ENCODE measurements around the gene CUX1.

The CUX1 gene

DNA sequence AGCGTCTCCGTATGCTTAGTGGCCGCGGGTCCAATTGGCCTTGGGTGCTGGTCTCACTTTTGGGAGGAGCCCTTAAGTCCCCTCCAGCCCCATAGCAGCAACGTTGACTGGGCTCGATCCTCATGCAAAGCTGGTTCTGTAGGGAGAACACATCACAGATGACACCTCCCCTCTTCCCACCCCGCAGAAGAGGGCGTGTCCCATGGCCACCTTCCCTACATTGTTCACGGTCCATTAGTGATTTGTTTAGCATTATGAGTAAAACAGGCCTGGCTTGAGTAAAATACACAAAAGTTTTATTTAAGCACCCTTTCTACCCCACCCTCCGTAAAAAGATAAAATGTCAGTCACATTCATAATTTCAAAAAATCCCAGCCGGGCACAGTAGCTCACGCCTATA lies 380.2 kb downstream of the CUX1 start:
- DNase-seq = no peak

DNA sequence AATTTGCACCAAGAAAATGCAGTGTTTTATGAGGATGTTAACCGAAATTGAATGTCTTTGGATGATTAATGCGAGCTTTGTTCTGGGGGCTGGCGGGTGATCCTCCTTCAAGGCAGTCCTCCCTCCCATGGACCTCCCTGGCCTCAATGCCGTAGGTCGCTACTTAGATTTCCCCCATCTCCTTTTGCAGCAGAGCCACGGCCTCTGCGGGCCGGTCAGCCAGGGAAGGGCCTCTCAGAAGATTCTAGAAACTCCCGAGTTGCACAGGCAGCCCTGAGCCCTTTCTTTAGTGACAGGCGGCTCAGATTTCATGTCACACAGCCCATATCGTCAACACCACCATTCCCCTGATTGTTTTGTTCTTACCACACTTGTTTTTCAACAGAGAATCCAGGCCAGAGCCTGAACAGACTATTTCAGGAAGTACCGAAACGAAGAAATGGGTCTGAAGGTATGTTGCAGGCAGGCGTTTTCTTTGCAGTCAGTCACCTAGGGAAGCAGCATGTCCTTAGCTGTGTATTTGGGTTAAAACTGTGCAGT lies 381.1 kb downstream of the CUX1 start:
- no peak for DNase-seq

GRCh38 chr7:102201576-102201975 lies 384.1 kb downstream of the CUX1 start:
- no peak for DNase-seq

GRCh38 chr7:102202556-102202955 lies 385.1 kb downstream of the CUX1 start:
- DNase-seq = no peak

- no peak for DNase-seq
Measured at GRCh38 chr7:102203218-102203617, 385.8 kb downstream of the CUX1 start.

DNA sequence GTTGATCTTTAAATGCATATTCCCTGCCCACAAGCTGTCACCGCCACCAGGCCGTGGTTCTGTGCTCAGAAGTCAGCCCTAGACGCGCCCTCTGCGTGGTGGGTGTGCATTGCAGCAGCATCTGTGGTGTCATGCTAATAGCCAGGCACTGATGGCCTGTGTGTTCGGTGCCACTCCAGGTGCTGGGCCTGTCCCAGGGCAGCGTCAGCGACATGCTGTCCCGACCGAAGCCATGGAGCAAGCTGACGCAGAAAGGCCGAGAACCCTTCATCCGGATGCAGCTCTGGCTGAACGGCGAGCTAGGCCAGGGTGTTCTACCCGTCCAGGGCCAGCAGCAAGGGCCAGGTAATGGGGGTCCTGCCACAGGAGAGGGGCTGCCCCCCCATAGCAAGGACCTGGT lies 386.8 kb downstream of the CUX1 start:
- no peak for DNase-seq

GRCh38 chr7:102205915-102206314 lies 388.5 kb downstream of the CUX1 start:
- DNase-seq = no peak

DNA sequence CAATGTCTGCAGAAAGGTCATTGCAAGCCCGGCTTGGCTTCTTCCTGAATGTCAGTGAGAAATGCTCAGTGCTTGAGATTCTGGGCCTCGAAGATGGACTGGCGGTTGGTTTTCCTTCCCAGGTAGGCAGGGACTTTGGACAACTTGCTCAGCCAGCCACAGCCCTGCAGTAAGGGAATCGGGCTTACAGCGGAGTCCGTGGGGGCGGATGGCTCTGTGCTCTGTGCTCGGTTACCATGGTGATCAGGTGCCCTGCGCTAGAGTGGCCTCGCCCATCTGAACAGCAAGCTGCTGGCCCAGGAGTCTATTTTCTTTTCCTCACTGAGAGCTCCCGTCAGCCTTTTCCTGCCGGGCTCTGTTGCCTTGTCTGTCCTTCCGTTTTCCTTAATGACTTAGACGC lies 391.4 kb downstream of the CUX1 start:
- no peak for DNase-seq

GRCh38 chr7:102210787-102211186 lies 393.4 kb downstream of the CUX1 start:
- DNase-seq = no peak

DNA sequence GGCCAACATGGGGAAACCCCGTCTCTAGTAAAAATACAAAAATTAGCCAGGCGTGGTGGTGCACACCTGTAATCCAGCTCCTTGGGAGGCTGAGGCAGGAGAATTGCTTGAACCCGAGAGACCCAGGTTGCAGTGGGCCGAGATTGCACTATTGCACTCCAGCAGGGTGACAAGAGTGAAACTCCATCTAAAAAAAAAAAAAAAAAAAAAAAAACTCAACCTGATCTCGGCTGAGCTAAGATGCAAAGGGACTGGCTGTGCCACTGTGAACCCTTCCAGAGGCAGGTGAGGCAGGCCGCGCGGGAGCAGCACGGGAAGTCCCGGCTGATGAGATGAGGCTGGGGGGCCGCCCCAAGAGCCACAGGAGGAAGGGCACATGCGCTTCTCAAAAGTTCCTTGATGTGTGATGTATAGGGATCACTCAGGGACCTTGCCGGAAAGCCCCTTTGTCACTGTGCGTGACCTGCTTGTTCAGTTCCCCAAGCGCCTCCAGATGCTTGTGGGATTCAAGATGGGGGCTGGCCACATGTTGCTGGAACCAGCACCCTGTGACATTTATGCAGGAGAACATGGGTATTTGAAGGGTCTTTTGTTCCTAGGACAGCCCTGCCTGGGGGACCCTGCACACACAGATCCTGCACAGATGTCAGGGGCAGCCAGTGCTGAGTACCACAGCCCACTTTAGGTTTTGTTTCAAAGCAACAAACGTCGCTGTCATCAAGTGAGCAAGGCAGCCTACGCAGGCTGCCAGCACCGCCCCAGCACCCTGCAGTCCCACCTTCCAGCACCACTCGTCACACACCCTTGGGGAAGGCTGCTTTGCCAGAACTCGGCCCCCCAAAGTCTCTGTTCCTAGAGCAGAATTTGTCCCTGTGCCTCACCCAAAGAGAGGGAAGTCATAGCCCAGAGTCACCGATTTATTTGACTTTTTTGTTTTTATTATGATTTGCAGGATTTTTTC lies 394.4 kb downstream of the CUX1 start:
- DNase-seq = no peak

DNA sequence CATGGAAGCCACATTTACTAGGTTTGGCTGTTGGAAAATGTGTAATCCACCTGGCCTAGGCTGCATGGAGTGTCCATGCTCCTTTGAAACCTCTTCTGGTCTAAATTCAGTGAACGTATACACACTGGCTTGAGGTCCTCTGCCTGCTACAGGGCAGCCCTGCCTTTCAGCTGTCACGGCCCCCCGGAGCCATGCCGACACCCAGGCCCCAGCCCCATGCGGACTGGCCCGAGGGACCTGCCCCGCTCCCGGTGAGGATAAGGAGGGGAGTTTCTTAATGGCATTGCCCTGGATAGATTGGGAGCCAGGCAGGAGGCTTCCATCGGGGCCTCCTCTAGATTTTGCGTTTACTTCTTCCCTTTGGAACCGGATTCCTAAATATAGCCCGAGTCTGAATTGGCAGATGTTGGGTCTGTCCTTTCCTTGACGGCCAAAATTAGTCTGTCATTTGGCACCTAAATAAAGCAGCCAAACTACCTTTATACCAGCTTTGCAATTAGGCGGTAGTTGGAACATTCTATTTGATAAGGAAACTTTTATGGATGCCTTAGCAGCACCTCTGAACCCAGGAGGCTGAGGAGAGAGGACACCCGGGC lies 397.1 kb downstream of the CUX1 start:
- DNase-seq = no peak

DNA sequence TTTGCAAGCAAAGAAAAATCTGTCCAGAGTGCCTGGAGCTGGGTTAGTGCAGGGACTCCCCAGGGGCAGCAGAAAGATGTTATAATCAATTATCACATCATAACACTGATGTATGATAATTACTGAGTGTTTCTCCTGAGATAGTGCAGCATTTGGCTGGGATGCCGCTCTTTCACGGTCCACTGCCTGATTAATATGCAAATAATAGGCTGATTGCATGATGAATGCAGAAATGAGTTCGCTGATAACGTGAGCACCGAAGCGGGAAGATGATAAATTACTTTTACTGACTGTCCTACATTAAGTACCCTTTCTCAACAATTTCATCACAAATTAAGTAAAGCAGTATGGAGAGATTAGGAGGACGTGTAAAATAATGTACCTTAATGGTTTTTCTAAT lies 397.8 kb downstream of the CUX1 start:
- peak; percentile 11 for DNase-seq

- no peak for DNase-seq
Measured at GRCh38 chr7:102215711-102216110, 398.3 kb downstream of the CUX1 start.

DNA sequence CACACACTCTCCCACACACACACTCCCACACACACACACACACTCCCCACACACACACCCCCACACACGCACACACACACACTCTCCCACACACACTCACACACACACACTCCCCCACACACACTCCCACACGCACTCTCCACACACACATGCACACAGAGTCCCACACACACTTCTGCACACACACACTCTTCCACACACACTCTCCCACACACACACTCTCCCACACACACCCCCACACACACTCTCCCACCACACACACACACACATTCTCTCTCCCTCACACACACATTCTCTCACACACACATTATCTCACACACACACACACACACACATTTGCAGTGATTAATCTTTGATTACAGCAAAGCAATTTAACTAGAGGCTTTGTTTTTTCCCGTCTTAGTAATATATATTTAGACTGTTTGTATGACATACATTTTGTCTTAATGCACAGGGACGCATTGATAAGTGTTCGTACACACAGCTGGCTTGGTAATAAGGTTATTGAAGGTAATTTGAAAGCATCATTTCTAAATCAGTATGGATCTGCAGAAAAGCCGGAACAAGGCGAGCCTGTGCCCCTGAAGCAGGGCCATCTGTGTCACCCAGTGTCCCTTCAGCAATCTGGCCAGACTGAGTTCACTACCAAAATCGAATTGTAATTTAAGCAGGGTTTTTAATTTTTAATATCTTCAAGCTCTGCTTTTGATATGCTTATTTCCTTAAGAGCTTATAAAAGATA lies 399.3 kb downstream of the CUX1 start:
- no peak for DNase-seq

DNA sequence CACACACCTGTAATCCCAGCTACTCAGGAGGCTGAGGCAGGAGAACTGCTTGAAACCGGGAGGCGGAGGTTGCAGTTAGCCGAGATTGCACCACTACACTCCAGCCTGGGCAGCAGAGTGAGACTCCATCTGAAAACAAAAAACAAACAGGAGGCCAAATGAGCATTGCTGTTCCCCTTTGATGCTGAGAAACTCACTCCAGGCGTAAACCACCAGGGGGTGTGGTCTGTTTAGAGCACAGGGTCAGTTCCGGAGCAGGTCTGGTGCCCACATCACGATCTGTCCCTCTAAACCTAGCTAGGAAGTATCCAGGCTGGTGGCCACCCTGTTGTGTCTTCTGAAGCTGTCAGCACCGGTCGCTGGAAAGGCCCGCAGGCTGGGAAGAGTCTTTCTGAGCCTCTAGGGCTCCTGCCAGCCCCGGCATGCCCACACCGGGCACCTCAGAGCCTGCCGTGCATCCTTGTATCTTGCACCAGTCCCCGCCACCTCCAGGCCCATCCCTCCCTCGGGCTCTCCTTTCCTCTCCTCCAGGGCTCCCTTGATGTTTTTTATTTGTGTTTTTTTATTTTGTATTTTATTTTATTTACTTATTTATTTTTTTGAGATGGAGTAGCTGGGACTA lies 402.9 kb downstream of the CUX1 start:
- no peak for DNase-seq

- no peak for DNase-seq
Measured at GRCh38 chr7:102220960-102221800, 403.8 kb downstream of the CUX1 start.

GRCh38 chr7:102221961-102222360 lies 404.5 kb downstream of the CUX1 start:
- DNase-seq = no peak

DNA sequence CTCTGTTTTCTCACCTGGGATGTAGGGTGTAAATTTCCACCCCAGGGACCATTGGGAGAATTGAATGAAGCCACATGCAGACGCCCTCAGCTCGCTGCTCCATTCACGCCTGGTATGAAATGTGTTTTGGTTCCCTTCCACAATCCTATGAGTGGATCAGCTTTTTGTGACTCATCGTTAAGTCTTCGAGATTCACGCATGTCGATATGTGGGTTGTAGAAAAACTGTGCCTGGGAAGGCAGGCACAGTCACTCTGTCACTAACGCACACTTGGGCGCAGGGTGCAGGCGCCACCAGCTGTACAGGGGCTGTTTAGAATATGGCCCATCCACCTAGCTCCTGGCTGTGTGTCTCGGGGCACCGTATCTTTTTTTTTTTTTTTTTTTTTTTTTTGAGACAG lies 405.0 kb downstream of the CUX1 start:
- DNase-seq = peak; percentile 85

GRCh38 chr7:102223184-102223583 lies 405.8 kb downstream of the CUX1 start:
- no peak for DNase-seq

DNA sequence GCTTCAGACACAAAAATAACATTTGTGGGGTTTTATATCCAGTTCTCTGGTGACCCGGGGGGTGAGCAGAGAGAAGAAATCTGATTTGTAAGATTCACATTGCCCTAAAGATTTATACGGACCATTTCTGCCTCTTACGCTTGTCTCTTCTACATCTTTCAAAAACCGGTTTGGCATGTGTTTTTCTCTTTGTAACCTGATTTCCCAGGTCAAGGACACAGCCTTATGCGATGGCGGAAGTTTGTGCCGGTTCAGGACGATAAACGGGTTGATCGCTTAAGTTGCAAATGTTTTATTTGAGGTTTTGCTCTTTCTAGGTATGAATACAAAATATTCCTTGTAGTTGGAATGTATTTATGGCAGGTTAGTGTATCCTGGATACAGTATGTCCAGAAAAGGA lies 407.6 kb downstream of the CUX1 start:
- no peak for DNase-seq

DNA sequence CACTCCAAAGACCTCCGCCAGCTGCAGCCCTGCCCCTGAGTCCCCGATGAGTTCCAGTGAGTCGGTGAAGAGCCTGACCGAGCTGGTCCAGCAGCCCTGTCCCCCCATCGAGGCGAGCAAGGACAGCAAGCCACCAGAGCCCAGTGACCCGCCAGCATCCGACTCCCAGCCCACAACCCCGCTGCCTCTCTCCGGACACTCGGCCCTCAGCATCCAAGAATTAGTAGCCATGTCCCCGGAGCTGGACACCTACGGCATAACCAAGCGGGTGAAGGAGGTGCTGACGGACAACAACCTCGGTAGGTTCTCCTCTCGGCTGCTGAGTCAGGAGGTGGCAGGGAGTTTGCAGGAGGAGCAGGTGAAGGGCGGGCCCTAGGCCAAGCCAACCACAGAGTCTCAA lies 409.9 kb downstream of the CUX1 start:
- DNase-seq = no peak

DNA sequence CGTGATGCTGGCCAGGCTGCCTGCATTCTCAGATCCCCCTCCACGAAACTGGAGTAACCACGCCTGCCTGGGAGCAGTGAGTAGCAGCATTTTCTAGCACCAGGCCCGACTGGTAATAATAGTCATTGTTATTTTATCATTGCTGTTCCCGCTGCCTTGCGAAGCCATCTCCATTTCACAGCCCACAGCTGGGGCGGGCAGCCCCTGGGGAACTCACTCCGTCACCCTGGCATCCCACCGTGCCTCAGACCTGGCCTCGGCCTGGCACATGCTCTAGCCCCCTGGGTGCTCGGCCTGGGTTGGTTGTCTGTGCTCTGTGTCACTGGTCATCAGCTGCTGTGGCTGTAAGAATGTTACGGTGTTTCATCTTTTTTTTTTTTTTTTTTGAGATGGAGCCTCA lies 411.5 kb downstream of the CUX1 start:
- DNase-seq = no peak
